Activated CD4-positive, alpha-beta T cell treated with anti-CD3 and anti-CD28 coated beads, Interleukin-2, amount 50 U/mL, for 48 hours (primary cell): ENCODE measurements around the gene PTX3.

Experiments used
- DNase-seq, 2 experiments: peaks; one replicate each; pipeline ENCODE4 v3.0.0-alpha.2; 2020

PTX3 gene

DNA sequence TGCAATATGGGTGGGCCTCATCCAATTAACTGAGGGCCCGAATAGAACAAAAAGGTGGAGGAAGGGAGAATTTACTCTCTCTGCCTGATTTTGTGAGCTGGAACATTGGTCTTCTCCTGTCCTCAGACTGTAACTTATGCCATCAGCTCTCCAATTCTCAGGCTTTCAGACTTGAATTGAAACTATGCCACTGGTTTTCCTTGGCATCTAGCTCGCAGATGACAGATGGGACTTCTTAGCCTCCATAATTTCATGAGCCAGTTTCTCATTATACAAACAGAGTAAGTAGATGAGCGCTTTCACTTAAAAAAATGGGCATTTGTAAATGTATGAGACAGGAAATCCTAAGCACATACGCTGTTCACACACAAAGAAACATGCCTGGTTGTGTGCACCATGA, 8.7 kb upstream of the PTX3 start:
- DNase-seq, result no peak

DNA sequence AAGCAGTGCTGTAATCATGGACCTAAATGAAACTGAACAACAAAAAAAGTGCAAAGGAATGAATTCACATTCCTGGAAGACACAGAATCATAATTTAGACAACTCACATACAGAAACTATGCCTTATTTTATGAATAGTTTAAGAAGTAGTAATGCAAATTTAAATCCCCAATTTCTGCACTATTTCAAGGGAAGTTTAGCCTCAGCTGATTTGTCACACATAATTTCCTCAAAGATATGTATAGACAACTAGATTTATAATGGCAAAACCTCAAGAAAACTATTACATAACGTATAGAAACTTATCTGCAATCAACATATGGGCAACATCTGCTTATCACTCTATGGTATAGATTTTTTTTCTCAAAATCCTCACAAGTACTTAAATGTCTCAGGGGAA, 7.8 kb upstream of the PTX3 start:
- no peak for DNase-seq

DNA sequence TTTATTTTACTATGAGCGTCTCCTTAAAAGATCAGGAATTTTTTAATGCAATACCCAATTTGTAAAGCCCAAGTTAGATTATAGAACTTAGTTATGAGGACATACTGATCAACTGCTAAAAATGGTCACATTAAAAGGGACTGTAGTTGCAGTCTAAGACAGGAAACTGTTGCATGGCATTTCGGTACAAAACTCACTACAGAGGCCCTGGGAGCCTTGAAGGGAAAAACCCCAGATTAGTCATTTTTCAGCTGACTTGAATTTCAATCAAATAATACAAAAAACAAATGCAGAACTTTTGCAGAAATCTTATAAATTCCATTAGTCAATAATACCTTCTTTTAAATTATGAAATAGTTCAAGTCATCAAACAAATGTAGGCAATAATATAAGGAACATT, 6.9 kb upstream of the PTX3 start:
- DNase-seq, result no peak

DNA sequence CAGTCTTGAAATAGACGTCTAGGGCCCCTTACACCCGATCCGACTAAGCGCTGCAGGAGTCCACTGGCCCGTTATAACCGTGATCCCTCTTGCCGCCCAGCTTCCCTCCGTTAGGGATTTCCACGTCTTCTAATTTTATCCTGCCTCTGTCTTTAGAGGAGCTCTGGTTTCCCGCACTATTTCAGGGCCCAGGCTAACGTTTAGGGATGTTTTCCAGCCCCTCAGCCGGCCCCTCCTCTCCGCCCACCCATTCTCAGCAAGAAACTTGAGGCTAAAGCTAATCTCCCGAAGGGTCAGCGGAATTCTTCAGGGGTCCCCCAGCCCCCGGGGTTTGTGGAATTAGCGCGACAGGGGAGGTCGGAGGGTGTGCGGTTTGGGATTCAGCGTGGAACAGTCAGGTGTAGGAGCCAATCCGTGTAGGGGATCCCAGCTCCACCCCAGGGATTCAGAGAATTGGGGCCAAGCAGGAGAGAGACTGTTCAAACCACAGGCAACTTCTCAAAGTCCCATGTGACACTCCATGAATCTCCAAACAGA, 1.6 kb downstream of the PTX3 start:
- peak in 1 of 2 experiments; percentile 3 for DNase-seq

DNA sequence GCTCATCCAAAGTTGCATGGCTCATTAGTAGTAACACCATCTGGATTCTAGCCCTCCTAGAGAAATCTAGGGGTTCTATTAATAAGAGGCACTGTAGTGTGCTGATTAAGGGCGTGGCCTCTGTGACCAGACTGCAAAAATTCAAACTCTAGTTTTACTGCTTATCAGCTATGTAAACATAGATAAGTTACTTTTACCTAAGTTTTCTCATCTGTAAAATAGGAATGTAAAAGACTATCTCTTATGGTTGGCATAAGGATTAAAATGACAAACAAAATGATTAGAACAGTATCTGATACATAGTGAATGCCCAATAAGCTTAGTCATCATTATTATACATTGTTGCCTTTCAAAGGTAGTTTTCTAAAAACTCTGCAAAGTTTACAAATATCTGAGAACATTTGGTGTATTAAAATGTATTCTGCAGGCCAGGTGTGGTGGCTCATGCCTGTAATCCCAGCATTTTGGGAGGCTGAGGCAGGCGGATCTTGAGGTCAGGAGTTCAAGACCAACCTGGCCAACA, 4.5 kb downstream of the PTX3 start:
- no peak for DNase-seq

DNA sequence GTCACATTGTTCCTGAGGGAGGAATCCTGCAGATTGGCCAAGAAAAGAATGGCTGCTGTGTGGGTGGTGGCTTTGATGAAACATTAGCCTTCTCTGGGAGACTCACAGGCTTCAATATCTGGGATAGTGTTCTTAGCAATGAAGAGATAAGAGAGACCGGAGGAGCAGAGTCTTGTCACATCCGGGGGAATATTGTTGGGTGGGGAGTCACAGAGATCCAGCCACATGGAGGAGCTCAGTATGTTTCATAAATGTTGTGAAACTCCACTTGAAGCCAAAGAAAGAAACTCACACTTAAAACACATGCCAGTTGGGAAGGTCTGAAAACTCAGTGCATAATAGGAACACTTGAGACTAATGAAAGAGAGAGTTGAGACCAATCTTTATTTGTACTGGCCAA, 6.1 kb downstream of the PTX3 start:
- no peak for DNase-seq

DNA sequence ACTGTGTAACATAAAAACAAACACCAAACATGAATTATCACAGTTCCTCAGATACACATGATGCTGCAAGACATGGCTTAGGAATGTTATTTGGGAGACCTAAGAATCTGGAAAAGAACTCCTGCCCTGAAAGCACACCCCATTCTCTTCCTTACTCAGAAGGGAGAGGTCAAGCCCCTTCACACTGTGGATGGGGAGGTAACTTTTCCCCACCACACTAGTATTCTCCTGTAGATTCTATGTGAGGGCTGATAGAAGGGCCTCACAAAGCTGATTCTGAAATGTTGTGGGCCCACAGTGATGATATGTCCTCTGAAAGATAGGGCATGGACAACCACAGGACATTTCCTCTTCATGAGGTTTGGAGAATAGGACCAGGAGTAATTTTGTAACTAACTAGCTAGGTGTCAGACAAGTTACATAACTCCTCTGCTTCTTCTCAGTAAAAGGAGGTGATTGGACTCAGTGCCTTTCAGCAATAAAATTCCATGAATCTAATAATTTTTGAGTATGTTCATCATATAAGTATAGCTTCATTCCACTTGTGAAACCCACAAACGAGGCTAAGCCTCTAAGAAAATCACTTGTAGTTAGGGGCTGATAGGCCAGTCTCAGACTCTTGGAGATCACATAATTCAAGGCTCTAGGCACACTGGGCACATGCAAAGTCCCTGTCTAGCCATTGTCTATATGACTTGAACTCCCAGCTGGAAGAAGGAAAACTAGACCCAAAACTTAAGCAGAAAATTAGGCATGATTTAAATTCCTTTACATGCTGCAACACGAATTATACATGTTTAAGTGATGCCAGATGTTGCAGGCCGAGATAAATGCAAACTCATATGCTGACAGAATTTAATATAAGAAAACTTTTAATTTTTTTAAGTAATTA, 7.5 kb downstream of the PTX3 start:
- no peak for DNase-seq

DNA sequence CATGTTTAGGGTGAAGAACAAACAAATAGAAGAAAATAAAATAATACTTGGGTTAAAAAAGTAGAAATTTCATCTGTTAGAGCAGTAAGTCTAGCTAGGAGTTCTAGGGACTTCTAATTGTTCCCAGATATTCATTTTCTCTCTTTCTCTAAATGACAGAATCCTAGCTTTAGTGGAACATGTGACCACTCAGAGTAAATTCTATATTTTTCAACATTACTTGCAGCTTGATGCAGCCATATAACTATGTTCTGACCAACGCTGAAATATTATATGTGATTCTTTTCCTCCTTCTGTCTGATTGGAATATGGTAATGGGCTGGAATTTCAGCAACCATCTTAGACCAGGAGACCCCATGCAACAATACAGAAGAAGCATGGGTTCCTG, 8.1 kb downstream of the PTX3 start:
- DNase-seq, result no peak

DNA sequence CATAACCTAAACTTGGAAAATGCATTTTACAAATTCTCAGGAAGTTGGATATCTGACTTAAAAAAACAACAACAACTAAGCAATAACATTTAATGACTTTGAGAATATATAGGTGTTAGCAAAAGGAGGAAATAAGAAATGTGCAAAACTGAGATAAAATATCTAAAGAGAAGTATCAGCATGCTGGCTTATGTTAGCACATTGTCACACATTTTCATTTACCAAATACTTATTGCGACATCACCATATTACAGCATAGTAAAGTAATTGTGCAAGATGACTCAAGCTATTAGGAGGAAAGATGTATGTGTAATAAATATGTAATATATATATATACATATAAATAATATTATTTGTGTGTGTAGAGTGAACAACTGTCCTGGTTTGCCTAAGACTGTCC, 9.2 kb downstream of the PTX3 start:
- no peak for DNase-seq

DNA sequence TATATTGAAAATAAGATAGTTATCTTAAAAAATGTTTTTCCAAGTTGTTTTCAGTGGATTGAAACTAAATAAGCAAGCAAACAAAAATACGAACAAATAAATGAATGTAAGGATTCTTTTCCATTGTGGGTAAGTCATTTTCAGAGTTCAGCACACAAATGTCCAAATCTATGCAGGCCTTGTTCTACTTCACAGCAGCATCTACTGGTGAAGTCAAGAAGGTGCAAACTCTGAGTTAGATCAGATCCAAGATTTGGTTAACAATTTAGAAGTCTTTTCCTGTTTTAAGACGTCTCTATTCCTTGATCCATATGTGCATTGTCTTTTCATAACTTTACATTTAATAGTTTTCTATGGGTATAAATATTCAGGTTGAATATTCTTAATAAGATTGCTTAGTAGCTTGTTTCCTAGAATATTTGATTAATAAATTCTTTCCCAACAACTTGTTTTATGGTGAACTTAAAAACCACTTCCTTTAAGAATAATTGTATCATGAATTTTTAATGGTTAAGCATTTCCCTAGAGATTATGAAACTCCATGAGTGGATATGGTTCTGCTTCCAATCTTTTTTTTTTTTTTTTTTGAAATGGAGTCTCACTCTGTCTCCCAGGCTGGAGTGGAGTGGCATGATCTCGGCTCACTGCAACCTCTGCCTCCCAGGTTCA, 10.5 kb downstream of the PTX3 start:
- no peak for DNase-seq

DNA sequence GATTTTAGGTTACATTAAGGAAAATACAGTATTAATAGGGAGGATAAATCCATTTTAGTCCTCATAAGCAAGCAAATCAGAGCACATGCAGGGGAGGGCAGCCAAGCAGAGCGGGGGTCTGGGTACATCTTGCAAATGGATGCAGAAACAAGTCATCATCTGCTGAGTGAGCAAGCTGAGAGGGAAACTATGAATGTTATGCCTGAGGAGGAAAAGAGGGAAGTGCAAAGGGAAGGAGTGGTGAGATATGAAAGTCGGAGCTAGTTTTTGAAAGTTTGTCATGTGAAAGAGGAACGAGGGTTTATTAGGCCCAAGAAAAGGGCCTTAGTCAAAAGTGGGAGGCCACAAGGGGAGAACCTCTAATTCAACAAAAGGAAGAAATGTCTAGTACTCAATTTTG, 15.4 kb downstream of the PTX3 start:
- no peak for DNase-seq

DNA sequence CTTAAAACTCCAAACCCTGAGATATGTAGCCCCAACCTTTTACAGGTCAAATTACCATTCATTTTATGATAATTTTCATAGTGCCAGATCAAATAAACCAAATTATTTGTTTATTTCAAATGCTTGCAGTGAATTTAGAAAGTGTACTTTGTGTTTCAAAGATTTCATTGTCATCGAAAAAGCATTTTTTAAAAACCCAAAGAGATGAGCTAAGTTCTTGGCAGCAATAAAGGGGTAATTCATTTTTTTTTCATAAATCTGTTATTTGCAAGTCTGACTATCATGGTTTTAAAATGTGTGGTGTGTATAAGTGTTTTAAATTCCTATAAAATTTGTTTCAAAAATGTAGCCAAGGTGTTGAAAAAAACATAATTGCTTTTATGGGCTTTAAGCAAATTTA, 17.2 kb downstream of the PTX3 start:
- DNase-seq, result no peak

DNA sequence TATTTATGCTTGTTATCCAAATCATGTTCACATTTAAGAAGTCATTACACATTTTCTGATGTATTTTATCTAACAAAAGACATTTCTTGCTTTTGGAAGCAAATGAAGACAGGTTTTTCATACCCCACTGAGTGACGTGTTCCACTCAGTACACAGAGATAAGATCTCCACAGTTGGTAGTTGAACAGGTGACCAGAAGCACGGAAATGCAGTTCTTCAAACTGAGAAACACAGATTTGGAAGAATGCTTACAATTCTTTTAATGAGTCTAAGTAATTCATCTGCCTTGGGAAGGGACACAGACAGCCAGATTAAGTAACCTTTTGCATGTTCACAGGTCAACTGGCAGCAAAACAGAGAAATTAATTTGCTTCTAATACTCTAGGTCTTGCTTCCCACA, 23.1 kb downstream of the PTX3 start:
- no peak for DNase-seq

DNA sequence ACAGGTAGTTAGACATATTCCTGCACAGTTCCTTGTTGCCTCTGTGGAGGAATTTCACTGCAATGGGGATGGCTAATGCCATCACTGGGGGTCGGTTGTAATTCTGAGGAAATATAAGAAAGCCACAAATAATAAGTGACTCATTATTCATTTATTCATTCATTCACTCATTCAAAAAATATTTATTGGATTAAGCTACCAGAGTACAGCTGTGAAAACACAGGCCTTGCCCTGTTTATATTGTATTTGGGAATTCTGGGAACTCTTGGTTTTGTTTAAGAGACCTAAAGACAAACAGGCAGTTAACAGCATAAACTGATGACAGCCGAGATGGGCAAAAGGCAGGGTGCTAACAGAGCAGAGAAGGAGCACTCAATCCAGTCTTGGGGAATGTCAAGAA, 23.6 kb downstream of the PTX3 start:
- DNase-seq, result no peak

DNA sequence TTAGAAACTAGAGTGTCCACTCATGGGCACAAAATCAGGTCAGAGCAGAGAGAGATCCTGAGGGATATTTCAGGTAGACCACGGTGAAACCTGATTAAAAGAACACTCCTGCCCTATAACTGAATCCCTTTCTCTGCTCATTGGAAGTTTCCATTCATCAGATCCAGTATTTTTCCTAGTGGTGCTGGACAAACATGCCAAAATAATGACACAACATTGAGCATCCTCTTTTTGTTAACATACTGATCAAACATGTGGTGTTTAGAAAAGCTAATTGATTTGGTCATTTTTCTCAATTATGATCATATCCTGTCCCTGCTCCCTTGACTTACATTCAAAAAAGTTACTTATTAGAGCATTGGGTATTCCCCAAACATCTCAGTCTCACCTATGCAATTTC, 27.2 kb downstream of the PTX3 start:
- no peak for DNase-seq

DNA sequence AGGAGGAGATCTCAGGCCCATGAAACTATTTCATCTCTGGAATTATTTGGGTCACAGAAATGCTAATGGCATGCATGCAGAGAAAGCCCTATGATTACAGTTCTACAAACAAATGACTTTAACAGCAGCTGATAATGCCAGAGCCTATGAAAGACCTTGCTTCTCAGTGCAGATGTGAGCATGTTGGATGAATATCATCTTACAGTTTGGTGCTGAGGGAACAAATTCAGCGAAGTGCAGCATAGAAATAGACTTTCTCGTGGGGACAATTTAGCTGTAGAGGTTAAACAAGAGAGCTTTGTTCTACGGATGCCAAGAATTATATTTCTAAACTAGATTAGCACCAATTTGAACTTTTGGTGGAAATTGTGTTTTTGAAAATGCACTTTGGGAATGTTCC, 27.7 kb downstream of the PTX3 start:
- DNase-seq, result no peak

DNA sequence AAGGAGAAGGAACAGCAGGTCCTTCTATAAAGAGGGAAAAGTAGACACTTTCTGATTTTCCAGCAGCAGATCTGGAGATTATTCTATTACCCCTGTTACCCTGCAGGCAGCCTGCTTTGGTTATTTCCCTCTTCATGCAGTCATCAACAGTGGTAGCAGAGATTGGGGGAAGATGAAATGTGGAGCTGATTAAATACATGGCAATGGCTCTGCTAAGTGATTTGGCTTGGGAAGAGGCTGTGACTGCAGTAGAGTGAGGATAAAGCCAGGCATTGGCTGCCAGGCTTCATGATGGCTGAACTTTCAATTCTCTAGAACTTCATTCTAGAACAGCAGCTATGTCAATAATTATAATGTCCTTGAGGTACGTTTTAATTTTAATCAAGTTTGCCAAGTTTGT, 29.1 kb downstream of the PTX3 start:
- no peak for DNase-seq

DNA sequence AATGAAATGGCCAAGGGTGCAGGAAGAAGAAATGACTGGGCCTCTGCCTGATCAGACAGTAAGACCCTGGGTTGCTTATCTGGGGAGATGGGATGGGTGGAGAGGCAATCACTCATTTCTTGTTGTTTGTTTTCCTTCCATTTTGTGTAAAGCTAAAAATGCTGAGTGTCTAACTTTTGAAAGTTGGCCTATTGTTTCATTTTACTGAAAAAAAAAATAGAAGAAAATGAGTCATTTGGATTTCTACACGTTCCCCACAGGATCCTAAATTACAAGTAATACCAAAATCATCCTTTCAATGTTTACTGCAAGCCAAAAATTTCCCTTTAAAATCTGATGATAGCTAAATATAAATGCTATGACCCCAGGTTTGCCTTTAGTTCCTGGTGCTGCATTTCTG, 30.6 kb downstream of the PTX3 start:
- no peak for DNase-seq

DNA sequence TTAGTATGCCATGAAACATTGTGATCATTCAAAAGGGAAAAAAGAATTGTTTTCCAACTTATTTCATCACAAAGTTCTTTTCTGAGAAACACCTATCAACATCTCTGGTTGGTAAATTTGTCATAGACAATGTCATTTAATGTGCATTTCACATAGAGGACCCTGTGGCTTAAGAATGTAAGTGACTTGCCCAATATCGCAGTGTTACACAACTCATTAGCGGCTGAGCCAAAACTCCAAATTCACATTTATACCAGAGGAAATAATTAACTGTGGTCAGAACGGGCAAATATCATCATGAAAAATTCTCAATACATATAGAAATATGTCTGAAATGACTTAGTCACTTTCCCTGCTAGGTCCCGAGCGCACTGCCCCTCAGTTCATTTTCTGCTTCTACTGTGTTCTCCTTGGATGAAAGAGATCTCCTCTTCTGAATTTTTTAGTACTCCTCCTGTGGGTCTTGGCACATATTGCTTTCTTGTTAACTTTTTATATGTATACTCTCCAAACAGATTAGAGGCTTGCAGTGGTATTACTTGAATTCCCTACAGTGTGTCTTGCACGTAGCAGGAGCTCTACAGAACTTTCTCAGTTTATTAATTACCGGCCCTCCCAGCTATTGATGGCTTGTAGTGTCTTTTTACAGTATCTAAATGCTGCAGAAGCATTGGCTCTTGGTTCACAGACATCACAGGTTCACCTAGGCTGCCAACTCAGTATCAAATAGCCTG, 33.1 kb downstream of the PTX3 start:
- no peak for DNase-seq

DNA sequence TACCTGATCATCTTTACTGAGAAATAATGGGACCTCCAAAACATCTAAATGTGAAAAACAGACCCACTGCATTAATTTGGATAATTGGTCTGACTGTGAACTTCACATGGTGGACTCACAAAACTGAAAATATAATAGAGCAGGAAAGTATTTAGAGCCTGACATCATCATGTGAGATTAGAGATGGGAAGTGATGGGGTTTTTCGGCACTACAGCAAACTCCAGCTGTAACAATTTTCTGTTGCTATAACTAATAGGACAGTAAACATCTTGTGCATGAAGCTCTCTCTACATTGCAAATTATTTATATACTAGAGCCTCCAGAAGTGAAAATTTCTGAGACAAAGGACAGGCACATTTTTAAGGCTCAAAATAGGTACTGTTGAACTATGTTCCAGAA, 34.4 kb downstream of the PTX3 start:
- DNase-seq, result no peak

DNA sequence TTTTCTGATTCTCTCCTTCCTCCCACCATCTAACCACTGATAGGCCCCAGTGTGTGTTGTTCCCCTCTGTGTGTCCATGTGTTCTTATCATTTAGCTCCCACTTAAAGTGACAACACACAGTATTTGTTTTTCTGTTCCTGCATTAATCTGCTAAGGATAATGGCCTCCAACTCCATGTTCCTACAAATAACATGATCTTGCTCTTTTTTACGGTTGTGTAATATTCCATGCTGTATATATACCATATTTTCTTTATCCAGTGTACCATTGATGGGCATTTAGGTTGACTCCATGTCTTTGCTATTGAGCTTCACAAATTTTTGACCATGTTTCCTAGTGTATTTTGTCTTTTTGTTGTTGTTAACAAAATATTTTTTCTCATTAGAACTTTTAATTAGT, 36.0 kb downstream of the PTX3 start:
- no peak for DNase-seq

DNA sequence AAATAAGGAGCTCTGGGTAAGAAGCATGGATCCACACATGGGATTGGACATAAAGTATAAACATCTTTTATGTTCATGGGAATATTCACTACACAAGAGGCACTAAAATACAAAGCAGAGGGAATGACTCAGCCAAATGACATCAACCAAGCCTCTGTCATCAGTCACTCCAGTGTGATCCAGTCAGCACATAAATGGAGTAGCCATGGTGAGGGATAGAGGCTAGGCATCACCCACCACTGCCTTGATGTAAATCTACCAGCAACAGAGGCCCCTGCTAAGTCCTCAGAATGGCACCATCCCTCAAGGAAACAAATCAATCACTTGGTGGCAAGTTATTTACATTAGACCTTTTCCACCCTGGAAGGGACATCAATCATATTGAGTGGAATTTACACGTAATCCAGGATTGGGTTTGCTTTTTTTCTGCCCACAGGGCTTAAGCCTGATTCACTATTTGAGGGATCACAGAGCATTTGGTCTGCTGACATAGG, 39.3 kb downstream of the PTX3 start:
- no peak for DNase-seq

DNA sequence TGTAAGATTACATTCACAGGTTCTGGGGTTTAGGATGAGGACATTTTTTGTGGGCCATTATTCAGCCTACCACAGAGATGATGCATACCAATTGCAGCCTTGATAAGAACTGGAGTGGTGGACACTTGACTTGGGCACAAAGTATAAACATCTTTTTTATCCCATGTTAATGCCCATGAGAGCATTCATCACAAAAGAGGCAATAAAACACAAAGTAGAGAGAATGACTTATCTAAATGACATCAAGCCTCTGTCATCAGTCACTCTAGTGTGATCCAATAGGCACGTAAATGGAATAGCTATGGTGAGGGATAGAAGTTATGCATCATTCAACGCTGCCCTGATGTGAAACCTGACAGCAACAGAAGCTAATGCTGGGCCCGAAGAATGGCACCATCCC, 40.8 kb downstream of the PTX3 start:
- no peak for DNase-seq
